C4-2B (cell line): ENCODE measurements around the gene NEDD4L.

Experiments used
- ZFX ChIP-seq: fragments of 450-650 bp; IDR thresholded peaks from 2 replicates; pipeline ENCODE4 v1.6.1; 2017
- TF ChIP-seq, protein P1 (sequence below): fragments of 450-650 bp; conservative IDR thresholded peaks from 2 replicates; pipeline ENCODE4 v1.5.1; 2017; ENCODE audit warnings: mild to moderate bottlenecking

DNA sequence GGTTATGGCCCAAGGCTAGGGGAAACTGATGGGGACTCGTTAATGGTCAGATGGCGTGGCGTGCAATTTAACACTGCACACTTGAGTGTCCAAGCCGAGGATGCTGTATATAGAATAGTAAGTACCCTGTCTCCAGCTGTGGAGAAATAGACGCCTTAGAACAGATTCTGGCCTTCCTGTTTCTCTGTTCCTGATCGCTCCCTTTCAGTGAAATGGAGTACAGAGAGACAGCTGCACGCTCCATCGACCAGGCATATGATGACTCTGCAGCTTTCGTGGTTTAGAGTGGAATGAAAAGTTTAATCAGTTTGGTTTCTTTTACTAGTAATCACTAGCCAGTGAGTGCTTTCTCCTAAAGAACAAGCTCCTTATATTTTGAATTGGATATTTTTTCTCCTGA is 213.4 kb downstream of the NEDD4L start:
- no peak for TF ChIP-seq ZFX
- TF ChIP-seq, protein P1, sequence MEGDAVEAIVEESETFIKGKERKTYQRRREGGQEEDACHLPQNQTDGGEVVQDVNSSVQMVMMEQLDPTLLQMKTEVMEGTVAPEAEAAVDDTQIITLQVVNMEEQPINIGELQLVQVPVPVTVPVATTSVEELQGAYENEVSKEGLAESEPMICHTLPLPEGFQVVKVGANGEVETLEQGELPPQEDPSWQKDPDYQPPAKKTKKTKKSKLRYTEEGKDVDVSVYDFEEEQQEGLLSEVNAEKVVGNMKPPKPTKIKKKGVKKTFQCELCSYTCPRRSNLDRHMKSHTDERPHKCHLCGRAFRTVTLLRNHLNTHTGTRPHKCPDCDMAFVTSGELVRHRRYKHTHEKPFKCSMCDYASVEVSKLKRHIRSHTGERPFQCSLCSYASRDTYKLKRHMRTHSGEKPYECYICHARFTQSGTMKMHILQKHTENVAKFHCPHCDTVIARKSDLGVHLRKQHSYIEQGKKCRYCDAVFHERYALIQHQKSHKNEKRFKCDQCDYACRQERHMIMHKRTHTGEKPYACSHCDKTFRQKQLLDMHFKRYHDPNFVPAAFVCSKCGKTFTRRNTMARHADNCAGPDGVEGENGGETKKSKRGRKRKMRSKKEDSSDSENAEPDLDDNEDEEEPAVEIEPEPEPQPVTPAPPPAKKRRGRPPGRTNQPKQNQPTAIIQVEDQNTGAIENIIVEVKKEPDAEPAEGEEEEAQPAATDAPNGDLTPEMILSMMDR: no peak
